OCI-LY7 (cell line): ENCODE results near the gene SLC16A12. TPM values are rescaled to one million over a fixed set of nuclear protein-coding genes. Genes with fewer than 3 reads are reported as not detected.

Experiments
- BruUV-seq: library from RNA; stranded (reverse); fragments of 400-500 nt; replicated peaks from 2 replicates; lab custom pipeline; 2021; lab: Mats Ljungman, UMichigan
- CTCF ChIA-PET: fragments of 300-600 bp; sonication (Branson Sonifier 250); formaldehyde crosslinking; loops from one replicate; lab custom pipeline; 2022; ENCODE audit warnings: antibody characterized with exemption; ENCODE audit not compliant: unreplicated experiment; lab: Charles Lee
- POLR2A ChIA-PET: fragments of 300-600 bp; sonication (Branson Sonifier 250); formaldehyde crosslinking; loops from one replicate; lab custom pipeline; 2022; ENCODE audit warnings: antibody characterized with exemption; lab: Charles Lee
- DNase-seq: peaks from one replicate; pipeline ENCODE4 v3.0.0-alpha.2; 2015; ENCODE audit warnings: low spot score
- H2AFZ ChIP-seq: fragments of 200-600 bp; sonication (generic), shearing (Covaris generic); 2 replicates; pipeline ENCODE4 v1.6.1; 2014; ENCODE audit warnings: mild to moderate bottlenecking, antibody characterized with exemption, low read length, moderate library complexity
- H3K27ac ChIP-seq: fragments of 200-600 bp; sonication (generic); 2 replicates; pipeline ENCODE4 v1.5.1; 2014; ENCODE audit warnings: mixed run types, low read depth, mild to moderate bottlenecking, moderate library complexity, low read length, inconsistent platforms; ENCODE audit not compliant: poor library complexity, severe bottlenecking
- H3K36me3 ChIP-seq: fragments of 200-600 bp; sonication (generic); 2 replicates; pipeline ENCODE4 v1.6.1; 2014; ENCODE audit warnings: mild to moderate bottlenecking, antibody characterized with exemption, low read length, moderate library complexity, mixed read lengths; ENCODE audit not compliant: insufficient read depth
- H3K4me1 ChIP-seq: fragments of 200-600 bp; sonication (generic); 2 replicates; pipeline ENCODE4 v1.5.1; 2014; ENCODE audit warnings: mild to moderate bottlenecking, low read length; ENCODE audit not compliant: insufficient read depth, poor library complexity, severe bottlenecking
- H3K4me2 ChIP-seq: fragments of 200-600 bp; sonication (generic); 2 replicates; pipeline ENCODE4 v1.6.1; 2014; ENCODE audit warnings: mild to moderate bottlenecking, low read length
- H3K4me3 ChIP-seq: fragments of 200-600 bp; sonication (generic); 2 replicates; pipeline ENCODE4 v1.5.1; 2014; ENCODE audit warnings: mild to moderate bottlenecking, low read depth, low read length; ENCODE audit not compliant: poor library complexity, severe bottlenecking
- H3K79me2 ChIP-seq: fragments of 200-600 bp; sonication (generic); 2 replicates; pipeline ENCODE4 v1.6.1; 2016; ENCODE audit warnings: low read depth, mild to moderate bottlenecking, low read length, moderate library complexity, mixed read lengths; ENCODE audit not compliant: insufficient read depth
- H3K9me2 ChIP-seq: fragments of 200-600 bp; sonication (generic); 2 replicates; pipeline ENCODE4 v1.6.1; 2016; ENCODE audit warnings: mild to moderate bottlenecking, low read length, mixed read lengths; ENCODE audit not compliant: insufficient read depth
- H3K9me3 ChIP-seq: fragments of 200-600 bp; sonication (generic); 2 replicates; pipeline ENCODE4 v1.6.1; 2014; ENCODE audit warnings: mild to moderate bottlenecking, mixed run types, low read length, mixed read lengths
- H4K20me1 ChIP-seq: fragments of 200-600 bp; sonication (generic); 2 replicates; pipeline ENCODE4 v1.6.1; 2014; ENCODE audit warnings: mild to moderate bottlenecking, antibody characterized with exemption, low read length, moderate library complexity, mixed read lengths; ENCODE audit not compliant: insufficient read depth
- EZH2phosphoT487 ChIP-seq: fragments of 200-600 bp; sonication (generic); IDR thresholded peaks from 2 replicates; pipeline ENCODE4 v1.6.1; 2018; ENCODE audit warnings: low read depth, borderline replicate concordance, mild to moderate bottlenecking, mixed run types, antibody characterized with exemption, low read length, moderate library complexity, mixed read lengths
- intact Hi-C: fragments of 100-400 bp; cut with micrococcal nuclease; formaldehyde crosslinking; loops from one replicate; pipeline ENCODE4 v1.10.0; 2022; ENCODE audit not compliant: unreplicated experiment
- total RNA-seq, 2 experiments: library from RNA; depleted of rRNA in 1 of 2; stranded (reverse); fragments of >200 nt in 1 of 2; shearing (Covaris generic) in 1 of 2; gene quantifications; 2 replicates each; pipeline ENCODE4 v1.2.3, GENCODE V29; 2014 to 2022
- TF ChIP-seq, protein P1 (sequence below): fragments of 200-600 bp; sonication (generic); conservative IDR thresholded peaks from 2 replicates; pipeline ENCODE4 v1.5.1; 2014; ENCODE audit warnings: mild to moderate bottlenecking, antibody characterized with exemption, low read length, moderate library complexity, mixed read lengths

SLC16A12 gene
- total RNA-seq, 2 experiments from 2014 or later = not detected

DNA sequence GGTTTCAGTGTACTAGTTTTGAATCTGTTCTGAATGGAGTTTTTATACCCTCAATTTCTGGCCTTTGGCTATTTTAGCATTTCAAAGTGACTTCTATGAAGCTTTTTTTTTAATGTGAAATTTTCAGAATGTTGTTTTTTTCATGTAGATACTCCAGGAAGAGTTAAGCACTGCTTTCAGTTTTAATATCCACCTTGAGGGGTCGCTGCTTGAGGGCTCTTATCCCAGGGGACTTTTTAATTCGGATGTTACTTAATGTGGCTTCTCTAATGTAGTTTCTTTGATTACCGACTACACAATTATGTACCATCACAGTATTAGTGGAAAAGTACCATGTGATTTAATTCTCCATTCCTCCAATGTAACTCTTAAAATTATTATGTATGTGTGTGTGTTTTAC lies 115.8 kb downstream of the SLC16A12 start:
- Histone ChIP-seq H3K4me2 (no peak overlapping the region), H4K20me1 (no peaks in the 10 kb centered on the region), H3K27ac (no peak overlapping the region), H3K79me2 (no peaks in the 10 kb centered on the region), H3K9me2 (no peaks in the 10 kb centered on the region), H2AFZ (no peak overlapping the region), H3K9me3 (no peaks in the 10 kb centered on the region), H3K4me1 (no peaks in the 10 kb centered on the region), H3K4me3 (no peak overlapping the region), H3K36me3 (no peaks in the 10 kb centered on the region)
- intact Hi-C loops = no loop called here
- BruUV-seq = no TSS peak
- TF ChIP-seq EZH2phosphoT487 = no peak
- TF ChIP-seq, protein P1, sequence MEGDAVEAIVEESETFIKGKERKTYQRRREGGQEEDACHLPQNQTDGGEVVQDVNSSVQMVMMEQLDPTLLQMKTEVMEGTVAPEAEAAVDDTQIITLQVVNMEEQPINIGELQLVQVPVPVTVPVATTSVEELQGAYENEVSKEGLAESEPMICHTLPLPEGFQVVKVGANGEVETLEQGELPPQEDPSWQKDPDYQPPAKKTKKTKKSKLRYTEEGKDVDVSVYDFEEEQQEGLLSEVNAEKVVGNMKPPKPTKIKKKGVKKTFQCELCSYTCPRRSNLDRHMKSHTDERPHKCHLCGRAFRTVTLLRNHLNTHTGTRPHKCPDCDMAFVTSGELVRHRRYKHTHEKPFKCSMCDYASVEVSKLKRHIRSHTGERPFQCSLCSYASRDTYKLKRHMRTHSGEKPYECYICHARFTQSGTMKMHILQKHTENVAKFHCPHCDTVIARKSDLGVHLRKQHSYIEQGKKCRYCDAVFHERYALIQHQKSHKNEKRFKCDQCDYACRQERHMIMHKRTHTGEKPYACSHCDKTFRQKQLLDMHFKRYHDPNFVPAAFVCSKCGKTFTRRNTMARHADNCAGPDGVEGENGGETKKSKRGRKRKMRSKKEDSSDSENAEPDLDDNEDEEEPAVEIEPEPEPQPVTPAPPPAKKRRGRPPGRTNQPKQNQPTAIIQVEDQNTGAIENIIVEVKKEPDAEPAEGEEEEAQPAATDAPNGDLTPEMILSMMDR = peak; percentile 64
- ChIA-PET POLR2A (no interaction called here), CTCF (no interaction called here)
- peak; percentile 33 for DNase-seq

- no peaks in the 10 kb centered on the region for H3K36me3 ChIP-seq
- no peak overlapping the region for H3K27ac ChIP-seq
- no peak for TF ChIP-seq EZH2phosphoT487
- TF ChIP-seq, protein P1 = no peak
- no peaks in the 10 kb centered on the region for H3K9me3 ChIP-seq
- H3K4me2 ChIP-seq = no peak overlapping the region
- no peaks in the 10 kb centered on the region for H3K79me2 ChIP-seq
- peaks cover 3% of the 10 kb centered on the region for H3K4me1 ChIP-seq
- ChIA-PET POLR2A (no interaction called here), CTCF (no interaction called here)
- H3K4me3 ChIP-seq = no peak overlapping the region
- H3K9me2 ChIP-seq = no peaks in the 10 kb centered on the region
- no peaks in the 10 kb centered on the region for H4K20me1 ChIP-seq
- no TSS peak for BruUV-seq
- DNase-seq = no peak
- intact Hi-C loops = no loop called here
- no peak overlapping the region for H2AFZ ChIP-seq
Measured at GRCh38 chr10:89416465-89416864, 118.9 kb downstream of the SLC16A12 start.

DNA sequence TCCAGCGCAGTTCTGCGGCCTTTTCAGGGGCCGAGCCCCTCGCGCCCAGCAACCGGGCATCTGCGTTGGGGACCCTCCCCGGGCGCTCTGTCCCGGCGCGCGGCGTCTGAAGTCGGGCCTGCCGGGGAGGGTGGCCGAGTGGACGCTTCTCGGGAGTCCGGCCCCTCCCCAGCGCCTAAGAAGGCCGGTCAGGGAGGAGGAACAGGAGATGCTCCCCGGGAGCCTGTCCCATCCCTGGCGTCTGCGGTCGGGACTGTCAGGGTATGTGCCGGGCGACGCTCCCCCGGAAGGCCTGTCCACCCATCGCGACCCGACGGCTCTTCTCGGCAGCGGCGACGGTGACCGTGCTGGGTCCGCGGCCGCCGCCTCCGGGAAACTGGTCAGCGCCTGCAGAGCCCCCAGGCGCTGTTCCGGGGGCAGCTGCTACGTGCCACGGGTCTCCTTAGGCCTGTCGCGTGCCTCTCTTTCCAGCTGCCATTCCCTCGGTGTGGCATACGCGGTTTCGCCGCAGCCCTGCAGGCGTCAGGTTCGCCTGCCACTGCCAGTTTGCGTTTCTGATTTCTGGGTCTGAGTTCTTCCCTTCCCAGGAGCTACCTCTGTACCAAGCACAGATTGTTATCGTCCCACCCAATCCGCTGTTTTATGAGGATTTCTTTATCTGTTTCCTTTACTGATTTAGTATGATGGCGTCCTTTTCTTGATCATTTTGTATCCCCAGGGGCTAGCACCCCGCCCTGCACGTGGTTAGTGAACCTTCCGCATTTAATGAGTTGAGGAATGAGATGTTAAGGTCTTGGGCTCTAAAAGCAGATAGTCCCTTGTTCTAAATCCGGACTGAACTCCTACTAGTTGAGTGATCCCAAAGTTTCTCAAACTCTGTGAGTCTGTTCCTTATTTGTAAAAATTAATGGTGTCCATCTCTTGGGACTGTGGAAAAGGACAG lies 120.2 kb downstream of the SLC16A12 start:
- TF ChIP-seq, protein P1 = no peak
- no peak for TF ChIP-seq EZH2phosphoT487
- Histone ChIP-seq H3K36me3 (no peaks in the 10 kb centered on the region), H3K9me2 (no peaks in the 10 kb centered on the region), H4K20me1 (no peaks in the 10 kb centered on the region), H3K79me2 (no peaks in the 10 kb centered on the region), H3K4me1 (peaks cover 3% of the 10 kb centered on the region), H3K9me3 (no peaks in the 10 kb centered on the region), H3K27ac (no peak overlapping the region), H3K4me2 (peak overlapping the region; percentile 75), H3K4me3 (peak overlapping the region; percentile 74), H2AFZ (peak overlapping the region; percentile 98)
- ChIA-PET CTCF (no interaction called here), POLR2A (interaction anchor here (1.0 to 1.4 kb wide), 4 partner anchors 17 to 91 kb away, joined by 3 to 5 read pairs (median 4); no protein-coding TSS in a partner anchor)
- DNase-seq = no peak
- intact Hi-C loops = loop anchor here (5.0 kb wide), 1 partner anchor 158 kb away; no protein-coding TSS in a partner anchor
- no TSS peak for BruUV-seq
